H9 (cell line): ENCODE results near the gene PTPRK. TPM values are rescaled to one million over a fixed set of nuclear protein-coding genes. Genes with fewer than 3 reads are reported as not detected.

Experiments
- DNase-seq: peaks from one replicate; pipeline ENCODE4 v3.0.0-alpha.2; 2017
- H2AFZ ChIP-seq: one replicate; pipeline ENCODE4 v1.6.1; 2013; ENCODE audit warnings: mild to moderate bottlenecking, low read length, control low read depth, moderate library complexity
- H2AK5ac ChIP-seq: 2 replicates; pipeline ENCODE4 v1.6.1; 2013; ENCODE audit warnings: low read length, control low read depth, mixed read lengths; ENCODE audit not compliant: insufficient read length
- H2BK120ac ChIP-seq: one replicate; pipeline ENCODE4 v1.6.1; 2013; ENCODE audit warnings: low read depth, mild to moderate bottlenecking, low read length, control low read depth, inconsistent platforms; ENCODE audit not compliant: poor library complexity, severe bottlenecking
- H2BK12ac ChIP-seq: 2 replicates; pipeline ENCODE4 v1.6.1; 2013; ENCODE audit warnings: low read length, control low read depth, mixed read lengths, low read depth; ENCODE audit not compliant: insufficient read length
- H2BK15ac ChIP-seq: 2 replicates; pipeline ENCODE4 v1.6.1; 2013; ENCODE audit warnings: low read depth, low read length, control low read depth
- H2BK20ac ChIP-seq: one replicate; pipeline ENCODE4 v1.6.1; 2013; ENCODE audit warnings: low read depth, mild to moderate bottlenecking, low read length, control low read depth, inconsistent platforms; ENCODE audit not compliant: poor library complexity, severe bottlenecking
- H2BK5ac ChIP-seq: 2 replicates; pipeline ENCODE4 v1.6.1; 2013; ENCODE audit warnings: low read length, control low read depth, mixed read lengths; ENCODE audit not compliant: insufficient read length
- H3K14ac ChIP-seq: 2 replicates; pipeline ENCODE4 v1.6.1; 2013; ENCODE audit warnings: low read length, control low read depth; ENCODE audit not compliant: insufficient read depth
- H3K18ac ChIP-seq: 2 replicates; pipeline ENCODE4 v1.6.1; 2013; ENCODE audit warnings: low read depth, mild to moderate bottlenecking, mixed read lengths, low read length, control low read depth; ENCODE audit not compliant: insufficient read length
- H3K23ac ChIP-seq: 2 replicates; pipeline ENCODE4 v1.6.1; 2013; ENCODE audit warnings: low read length, control low read depth, mixed read lengths, low read depth; ENCODE audit not compliant: insufficient read length
- H3K23me2 ChIP-seq: 2 replicates; pipeline ENCODE4 v1.6.1; 2013; ENCODE audit warnings: low read depth, mild to moderate bottlenecking, mixed read lengths, low read length, control low read depth; ENCODE audit not compliant: insufficient read length, poor library complexity, severe bottlenecking
- H3K27ac ChIP-seq: 2 replicates; pipeline ENCODE4 v1.5.1; 2013; ENCODE audit warnings: low read length, control low read depth, mixed read lengths, low read depth; ENCODE audit not compliant: insufficient read length
- H3K27me3 ChIP-seq: 2 replicates; pipeline ENCODE4 v1.6.1; 2013; ENCODE audit warnings: low read length, control low read depth, inconsistent platforms; ENCODE audit not compliant: insufficient read depth
- H3K4ac ChIP-seq: 2 replicates; pipeline ENCODE4 v1.6.1; 2013; ENCODE audit warnings: low read depth, mild to moderate bottlenecking, control low read depth, inconsistent platforms, low read length, moderate library complexity
- H3K4me1 ChIP-seq: 2 replicates; pipeline ENCODE4 v1.6.1; 2013; ENCODE audit warnings: low read length, control low read depth, inconsistent platforms; ENCODE audit not compliant: insufficient read depth
- H3K4me2 ChIP-seq: 2 replicates; pipeline ENCODE4 v1.6.1; 2013; ENCODE audit warnings: low read length, control low read depth, mixed read lengths; ENCODE audit not compliant: insufficient read length, insufficient read depth
- H3K56ac ChIP-seq: 2 replicates; pipeline ENCODE4 v1.6.1; 2013; ENCODE audit warnings: low read depth, mild to moderate bottlenecking, mixed read lengths, low read length, control low read depth; ENCODE audit not compliant: insufficient read length
- H3K79me1 ChIP-seq: 2 replicates; pipeline ENCODE4 v1.6.1; 2013; ENCODE audit warnings: low read depth, mild to moderate bottlenecking, moderate library complexity, low read length, control low read depth, inconsistent platforms; ENCODE audit not compliant: insufficient read depth, poor library complexity, severe bottlenecking
- H3K79me2 ChIP-seq: 2 replicates; pipeline ENCODE4 v1.6.1; 2013; ENCODE audit warnings: low read length, control low read depth, inconsistent platforms; ENCODE audit not compliant: insufficient read depth
- H3K9ac ChIP-seq: 2 replicates; pipeline ENCODE4 v1.6.1; 2013; ENCODE audit warnings: low read length, control low read depth, mixed read lengths; ENCODE audit not compliant: insufficient read length; ENCODE audit errors: extremely low read depth
- H3K9me3 ChIP-seq: one replicate; pipeline ENCODE4 v1.6.1; 2013; ENCODE audit warnings: low read depth, low read length, inconsistent platforms; ENCODE audit not compliant: control insufficient read depth
- H3T11ph ChIP-seq: one replicate; pipeline ENCODE4 v1.6.1; 2013; ENCODE audit warnings: mild to moderate bottlenecking, low read length, control low read depth, inconsistent platforms
- H4K20me1 ChIP-seq: one replicate; pipeline ENCODE4 v1.6.1; 2013; ENCODE audit not compliant: control insufficient read depth, insufficient read length, insufficient read depth
- H4K5ac ChIP-seq: 2 replicates; pipeline ENCODE4 v1.6.1; 2013; ENCODE audit warnings: low read depth, mild to moderate bottlenecking, mixed read lengths, low read length, control low read depth; ENCODE audit not compliant: insufficient read length
- H4K8ac ChIP-seq: replicated peaks from 2 replicates; pipeline ENCODE4 v1.6.1; 2013; ENCODE audit warnings: low read length, control low read depth, mixed read lengths, low read depth; ENCODE audit not compliant: insufficient read length
- H4K91ac ChIP-seq: 2 replicates; pipeline ENCODE4 v1.6.1; 2013; ENCODE audit warnings: low read depth, mild to moderate bottlenecking, moderate library complexity, mixed read lengths, low read length, control low read depth; ENCODE audit not compliant: insufficient read length
- H3K27ac Mint-ChIP-seq, 3 experiments: 2 replicates in 2 of 3; 3 replicates in 1 of 3; pipeline ENCODE4 v1.8.0; 2020 to 2021; ENCODE audit warnings: mixed read lengths in 3 of 3, mild to moderate bottlenecking in 1 of 3, moderate library complexity in 1 of 3
- H3K27me3 Mint-ChIP-seq: 2 replicates; pipeline ENCODE4 v1.8.0; 2021; ENCODE audit warnings: low read depth, mild to moderate bottlenecking, moderate library complexity, mixed read lengths
- H3K36me3 Mint-ChIP-seq, 3 experiments: 2 replicates in 2 of 3; 3 replicates in 1 of 3; pipeline ENCODE4 v1.8.0; 2020 to 2021; ENCODE audit warnings: low read depth in 3 of 3, mixed read lengths in 3 of 3; ENCODE audit not compliant: insufficient read depth in 1 of 3
- H3K4me1 Mint-ChIP-seq, 2 experiments: 2 replicates each; pipeline ENCODE4 v1.8.0; 2020; ENCODE audit warnings: mixed read lengths in 2 of 2
- H3K4me3 Mint-ChIP-seq, 2 experiments: 2 replicates in 1 of 2; 3 replicates in 1 of 2; pipeline ENCODE4 v1.8.0; 2020 to 2021; ENCODE audit warnings: mild to moderate bottlenecking in 2 of 2, mixed read lengths in 2 of 2, moderate library complexity in 1 of 2
- H3K9me3 Mint-ChIP-seq, 2 experiments: 2 replicates in 1 of 2; 3 replicates in 1 of 2; pipeline ENCODE4 v1.8.0; 2020; ENCODE audit warnings: mild to moderate bottlenecking in 2 of 2, mixed read lengths in 2 of 2, moderate library complexity in 1 of 2
- WGBS: extraction: QIAGEN DNeasy Blood & Tissue Kit; methylation state at CpG from one replicate; pipeline ENCODE4 v1.1.7; 2013; ENCODE audit warnings: missing lambda C conversion rate, low lambda C conversion rate, mixed read lengths; ENCODE audit not compliant: insufficient read length; ENCODE audit errors: extremely low coverage; 5-methylcytosine and 5-hydroxymethylcytosine counted together
- total RNA-seq: library from RNA; stranded (reverse); gene quantifications from 2 replicates; pipeline ENCODE4 v1.2.1, GENCODE V29; 2021
- TF ChIP-seq, protein P1 (sequence below): fragments of 200-600 bp; sonication (generic); conservative IDR thresholded peaks from 3 replicates; pipeline ENCODE4 v1.8.0; 2021; ENCODE audit warnings: antibody characterized with exemption, mild to moderate bottlenecking

Gene PTPRK
- total RNA-seq, 1 experiment from 2014 or later, result 47.9 TPM

DNA sequence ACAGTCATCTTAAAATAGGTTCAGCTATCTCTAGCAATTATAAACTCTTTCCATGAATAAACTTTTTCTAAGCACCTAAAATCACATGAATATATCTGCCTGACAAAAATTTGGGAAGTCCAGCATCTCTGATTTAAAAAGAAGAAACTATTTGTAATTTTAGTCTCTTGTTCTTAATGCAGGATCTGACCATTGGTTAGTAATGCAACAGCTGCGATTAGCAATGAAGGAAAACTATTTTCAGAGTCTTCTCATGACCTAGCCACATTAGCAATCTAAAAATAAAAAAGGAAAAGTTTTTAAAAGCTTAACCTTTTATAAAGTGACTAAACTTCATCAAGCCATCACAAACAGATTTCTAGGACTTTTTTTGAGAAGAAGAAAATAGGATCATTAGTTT is 97.5 kb downstream of the PTPRK start:
- Histone ChIP-seq H4K91ac (no peak overlapping the region), H3K4me2 (no peak overlapping the region), H3K18ac (no peak overlapping the region), H4K5ac (no peak overlapping the region), H3K14ac (no peak overlapping the region), H2BK15ac (no peak overlapping the region), H3K9ac (no peak overlapping the region), H3T11ph (no peak overlapping the region), H3K79me1 (peaks cover 3% of the 10 kb centered on the region), H3K4me1 (no peaks in the 10 kb centered on the region), H3K27me3 (no peaks in the 10 kb centered on the region), H2BK20ac (no peak overlapping the region), H2BK12ac (no peak overlapping the region), H3K27ac (no peak overlapping the region), H4K20me1 (no peaks in the 10 kb centered on the region), H2AFZ (no peak overlapping the region), H2BK120ac (no peak overlapping the region), H4K8ac (no peak overlapping the region), H2AK5ac (no peak overlapping the region), H3K23ac (no peak overlapping the region), H3K9me3 (no peaks in the 10 kb centered on the region), H3K56ac (no peak overlapping the region), H3K4ac (no peak overlapping the region), H3K23me2 (no peaks in the 10 kb centered on the region), H2BK5ac (no peak overlapping the region), H3K79me2 (peaks cover 2% of the 10 kb centered on the region; the same call in 1 of the 2 replicates)
- Mint-ChIP-seq H3K4me3 (no peak overlapping the region), H3K4me1 (peaks cover 7 to 9% of the 10 kb centered on the region in 2 experiments; a peak in 2 of 4 replicates), H3K27ac (no peak overlapping the region), H3K9me3 (0 out of 5 replicates have a peak, but pooled peaks cover 0 to 2% of the 10 kb centered on the region in 2 experiments), H3K27me3 (no peaks in the 10 kb centered on the region), H3K36me3 (0 out of 7 replicates have a peak, but pooled peaks cover 0 to 5% (median 3%) of the 10 kb centered on the region in 3 experiments)
- DNase-seq, result no peak
- WGBS, result no CpG with 5 or more reads among the region's 1 CpG
- TF ChIP-seq, protein P1, sequence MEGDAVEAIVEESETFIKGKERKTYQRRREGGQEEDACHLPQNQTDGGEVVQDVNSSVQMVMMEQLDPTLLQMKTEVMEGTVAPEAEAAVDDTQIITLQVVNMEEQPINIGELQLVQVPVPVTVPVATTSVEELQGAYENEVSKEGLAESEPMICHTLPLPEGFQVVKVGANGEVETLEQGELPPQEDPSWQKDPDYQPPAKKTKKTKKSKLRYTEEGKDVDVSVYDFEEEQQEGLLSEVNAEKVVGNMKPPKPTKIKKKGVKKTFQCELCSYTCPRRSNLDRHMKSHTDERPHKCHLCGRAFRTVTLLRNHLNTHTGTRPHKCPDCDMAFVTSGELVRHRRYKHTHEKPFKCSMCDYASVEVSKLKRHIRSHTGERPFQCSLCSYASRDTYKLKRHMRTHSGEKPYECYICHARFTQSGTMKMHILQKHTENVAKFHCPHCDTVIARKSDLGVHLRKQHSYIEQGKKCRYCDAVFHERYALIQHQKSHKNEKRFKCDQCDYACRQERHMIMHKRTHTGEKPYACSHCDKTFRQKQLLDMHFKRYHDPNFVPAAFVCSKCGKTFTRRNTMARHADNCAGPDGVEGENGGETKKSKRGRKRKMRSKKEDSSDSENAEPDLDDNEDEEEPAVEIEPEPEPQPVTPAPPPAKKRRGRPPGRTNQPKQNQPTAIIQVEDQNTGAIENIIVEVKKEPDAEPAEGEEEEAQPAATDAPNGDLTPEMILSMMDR, result no peak
